Activated T-cell treated with anti-CD3 and anti-CD28 coated beads, Interleukin-2, amount 50 U/mL, for 4 hours (primary cell): Measurements from ENCODE around the gene PPP1R12C. TPM values are rescaled to one million over a fixed set of nuclear protein-coding genes. Genes with fewer than 3 reads are reported as not detected.
A peak's percentile ranks its signal among the peaks of the same experiment; 100 is the strongest.

Source experiments
- ATAC-seq, 2 donors: fragments of 200-7000 bp; cut with Tn5 transposase; one replicate each; pipeline ENCODE4 v1.10.0; 2021
- DNase-seq: peaks from one replicate; pipeline ENCODE4 v3.0.0-alpha.2; 2020
- H3K27me3 Mint-ChIP-seq: one replicate; pipeline ENCODE4 v1.8.0; 2021; ENCODE audit warnings: low read depth, mixed read lengths
- H3K36me3 Mint-ChIP-seq: one replicate; pipeline ENCODE4 v1.8.0; 2022; ENCODE audit warnings: mixed read lengths; ENCODE audit not compliant: insufficient read depth
- H3K4me1 Mint-ChIP-seq: one replicate; pipeline ENCODE4 v1.8.0; 2021; ENCODE audit warnings: low read depth, mixed read lengths
- H3K4me3 Mint-ChIP-seq: one replicate; pipeline ENCODE4 v1.8.0; 2021; ENCODE audit warnings: mild to moderate bottlenecking, moderate library complexity, mixed read lengths
- H3K9me3 Mint-ChIP-seq: one replicate; pipeline ENCODE4 v1.8.0; 2021; ENCODE audit warnings: mixed read lengths
- total RNA-seq, 3 donors: library from RNA; stranded (reverse); gene quantifications; one replicate each; pipeline ENCODE4 v1.2.1, GENCODE V29; 2021

Gene PPP1R12C
- total RNA-seq, 3 donors from 2014 or later = 95.6 to 105 (median 104) TPM

- Mint-ChIP-seq H3K27me3 (peaks cover 52% of the 10 kb centered on the region), H3K9me3 (no peaks in the 10 kb centered on the region), H3K4me3 (peak overlapping the region; percentile 43), H3K36me3 (no peaks in the 10 kb centered on the region), H3K4me1 (peaks cover 21% of the 10 kb centered on the region)
- ATAC-seq = peak; percentile 1 to 6
- peak; percentile 35 for DNase-seq
Measured at GRCh38 chr19:55082020-55082851, 35.2 kb downstream of the PPP1R12C start.

GRCh38 chr19:55081770-55082019, 35.7 kb downstream of the PPP1R12C start:
- DNase-seq = no peak
- peaks cover 53% of the 10 kb centered on the region for H3K27me3 Mint-ChIP-seq
- peak overlapping the region; percentile 75 for H3K4me3 Mint-ChIP-seq
- H3K9me3 Mint-ChIP-seq = no peaks in the 10 kb centered on the region
- no peaks in the 10 kb centered on the region for H3K36me3 Mint-ChIP-seq
- H3K4me1 Mint-ChIP-seq = peaks cover 19% of the 10 kb centered on the region
- no peak for ATAC-seq

- H3K4me1 Mint-ChIP-seq = peaks cover 19% of the 10 kb centered on the region
- no peaks in the 10 kb centered on the region for H3K36me3 Mint-ChIP-seq
- peak overlapping the region; percentile 75 for H3K4me3 Mint-ChIP-seq
- DNase-seq (peak; percentile 79), ATAC-seq (peak; percentile 81 to 84)
- no peaks in the 10 kb centered on the region for H3K9me3 Mint-ChIP-seq
- H3K27me3 Mint-ChIP-seq = peaks cover 56% of the 10 kb centered on the region
Measured at GRCh38 chr19:55080968-55081769, 36.3 kb downstream of the PPP1R12C start.

GRCh38 chr19:55080121-55080967, 37.1 kb downstream of the PPP1R12C start:
- no peaks in the 10 kb centered on the region for H3K36me3 Mint-ChIP-seq
- peaks cover 51% of the 10 kb centered on the region for H3K27me3 Mint-ChIP-seq
- H3K4me3 Mint-ChIP-seq = peak overlapping the region; percentile 75
- peaks cover 19% of the 10 kb centered on the region for H3K4me1 Mint-ChIP-seq
- DNase-seq = peak; percentile 32
- ATAC-seq = peak; percentile 59 to 60
- no peaks in the 10 kb centered on the region for H3K9me3 Mint-ChIP-seq

GRCh38 chr19:55079400-55080038, 37.9 kb downstream of the PPP1R12C start:
- H3K4me1 Mint-ChIP-seq = peaks cover 19% of the 10 kb centered on the region
- H3K9me3 Mint-ChIP-seq = no peaks in the 10 kb centered on the region
- H3K27me3 Mint-ChIP-seq = peaks cover 48% of the 10 kb centered on the region
- no peaks in the 10 kb centered on the region for H3K36me3 Mint-ChIP-seq
- DNase-seq (no peak), ATAC-seq (no peak)
- no peak overlapping the region for H3K4me3 Mint-ChIP-seq

- Mint-ChIP-seq H3K4me3 (no peak overlapping the region), H3K4me1 (peaks cover 19% of the 10 kb centered on the region), H3K9me3 (no peaks in the 10 kb centered on the region), H3K27me3 (peaks cover 45% of the 10 kb centered on the region), H3K36me3 (no peaks in the 10 kb centered on the region)
- no peak for ATAC-seq
- DNase-seq = no peak
Measured at GRCh38 chr19:55078996-55079395, 38.4 kb downstream of the PPP1R12C start.

- Mint-ChIP-seq H3K27me3 (peaks cover 43% of the 10 kb centered on the region), H3K9me3 (no peaks in the 10 kb centered on the region), H3K4me1 (peaks cover 14% of the 10 kb centered on the region), H3K36me3 (no peaks in the 10 kb centered on the region), H3K4me3 (no peak overlapping the region)
- no peak for DNase-seq
- ATAC-seq = no peak
Measured at GRCh38 chr19:55077106-55077505, 40.3 kb downstream of the PPP1R12C start.

- Mint-ChIP-seq H3K4me3 (no peak overlapping the region), H3K36me3 (no peaks in the 10 kb centered on the region), H3K9me3 (no peaks in the 10 kb centered on the region), H3K4me1 (peaks cover 12% of the 10 kb centered on the region), H3K27me3 (peaks cover 48% of the 10 kb centered on the region)
- no peak for DNase-seq
- ATAC-seq = no peak
Measured at GRCh38 chr19:55076321-55076720, 41.1 kb downstream of the PPP1R12C start.

GRCh38 chr19:55075371-55075998, 42.0 kb downstream of the PPP1R12C start, which contains the start of gene EPS8L1:
EPS8L1 (plus strand) TSS chr19:55075869; CDS start chr19:55076445, 576 bp downstream.
- H3K36me3 Mint-ChIP-seq = no peaks in the 10 kb centered on the region
- no peak for DNase-seq
- ATAC-seq = no peak
- H3K9me3 Mint-ChIP-seq = no peaks in the 10 kb centered on the region
- peaks cover 7% of the 10 kb centered on the region for H3K4me1 Mint-ChIP-seq
- no peak within 1 kb of the TSS for H3K4me3 Mint-ChIP-seq
- peaks cover 54% of the 10 kb centered on the region for H3K27me3 Mint-ChIP-seq

DNA sequence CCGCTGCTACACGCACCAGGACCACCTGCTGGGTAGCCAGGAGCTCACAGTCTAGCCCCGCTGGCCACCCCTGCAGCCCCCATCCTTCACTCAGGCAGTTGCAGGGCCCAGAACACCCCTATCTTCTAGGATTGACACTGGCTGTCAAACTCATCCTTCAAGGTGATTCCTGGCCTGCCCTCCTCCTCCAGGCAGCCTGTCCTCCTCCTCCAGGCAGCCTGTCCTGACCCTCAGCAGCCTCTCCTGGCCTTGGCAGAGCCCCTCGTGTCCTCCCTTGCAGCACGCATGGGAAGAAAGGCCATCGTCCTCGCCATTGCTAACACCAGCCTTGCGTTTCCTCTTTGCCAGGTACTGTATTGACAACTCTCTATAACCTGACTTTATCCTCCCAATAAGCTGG, 45.5 kb downstream of the PPP1R12C start:
- peaks cover 8% of the 10 kb centered on the region for H3K4me1 Mint-ChIP-seq
- H3K27me3 Mint-ChIP-seq = peaks cover 72% of the 10 kb centered on the region
- ATAC-seq = no peak
- H3K36me3 Mint-ChIP-seq = no peaks in the 10 kb centered on the region
- H3K4me3 Mint-ChIP-seq = no peak overlapping the region
- H3K9me3 Mint-ChIP-seq = no peaks in the 10 kb centered on the region
- DNase-seq = no peak

- H3K4me3 Mint-ChIP-seq = no peak overlapping the region
- peaks cover 74% of the 10 kb centered on the region for H3K27me3 Mint-ChIP-seq
- ATAC-seq (no peak), DNase-seq (no peak)
- no peaks in the 10 kb centered on the region for H3K36me3 Mint-ChIP-seq
- H3K4me1 Mint-ChIP-seq = peaks cover 8% of the 10 kb centered on the region
- no peaks in the 10 kb centered on the region for H3K9me3 Mint-ChIP-seq
Measured at GRCh38 chr19:55071129-55071502, 46.3 kb downstream of the PPP1R12C start.

- ATAC-seq = no peak
- Mint-ChIP-seq H3K4me3 (no peak overlapping the region), H3K27me3 (peaks cover 78% of the 10 kb centered on the region), H3K9me3 (no peaks in the 10 kb centered on the region), H3K4me1 (peaks cover 8% of the 10 kb centered on the region), H3K36me3 (no peaks in the 10 kb centered on the region)
- no peak for DNase-seq
Measured at GRCh38 chr19:55070466-55071128, 46.8 kb downstream of the PPP1R12C start.

DNA sequence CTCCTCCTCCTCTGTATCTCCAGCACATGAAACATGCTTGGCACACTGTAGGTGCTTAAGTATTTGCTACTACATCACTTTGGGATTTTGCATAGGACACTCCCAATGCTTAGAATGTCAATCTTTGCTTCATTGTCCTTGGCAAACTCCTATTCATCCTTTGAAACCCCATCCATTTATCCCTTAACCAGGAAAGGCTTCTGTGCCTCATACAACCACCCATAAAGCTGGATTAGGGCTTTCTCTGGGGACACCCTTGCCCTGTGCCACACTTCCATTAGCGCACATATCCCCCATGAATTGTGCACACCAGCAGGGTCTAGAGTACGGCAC, 47.6 kb downstream of the PPP1R12C start:
- Mint-ChIP-seq H3K4me1 (peaks cover 8% of the 10 kb centered on the region), H3K4me3 (peak overlapping the region; percentile 54), H3K27me3 (peaks cover 72% of the 10 kb centered on the region)

More for the DNA sequence above, 47.6 kb downstream of the PPP1R12C start:
- H3K9me3 Mint-ChIP-seq = no peaks in the 10 kb centered on the region
- H3K36me3 Mint-ChIP-seq = no peaks in the 10 kb centered on the region
- DNase-seq = no peak
- no peak for ATAC-seq
